GM18907 (cell line): ENCODE data around the gene CACNG3.
"Not testable (repeated sequence)": the region's sequence is repeated elsewhere in the genome, so short reads cannot be mapped to it uniquely, and the experiment has no call there.

Experiments used
- ATAC-seq: cut with Tn5 transposase; IDR thresholded peaks from one replicate; pipeline ENCODE4 v1.9.1; 2021; ENCODE audit warnings: mild to moderate bottlenecking, moderate library complexity; ENCODE audit not compliant: unreplicated experiment

Gene CACNG3

DNA sequence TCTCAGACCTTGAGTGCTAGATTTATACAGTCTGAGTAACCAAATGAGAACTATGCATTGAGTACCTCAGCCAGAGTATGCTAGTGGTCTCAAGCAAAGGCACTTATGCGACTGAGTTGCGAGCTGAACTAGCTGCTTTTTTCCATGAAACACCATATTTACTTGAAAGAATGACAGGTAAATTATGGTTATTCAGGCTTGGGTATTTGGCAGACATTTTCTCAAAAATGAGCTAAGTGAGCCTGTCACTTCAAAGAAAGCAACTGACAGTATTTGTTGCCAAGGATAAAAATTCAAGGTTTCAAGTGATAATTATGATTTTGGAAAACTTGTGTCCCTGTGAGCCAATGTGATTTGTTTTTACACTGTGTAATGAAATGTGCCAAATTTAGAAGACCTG, 19.3 kb downstream of the CACNG3 start:
- no peak for ATAC-seq

DNA sequence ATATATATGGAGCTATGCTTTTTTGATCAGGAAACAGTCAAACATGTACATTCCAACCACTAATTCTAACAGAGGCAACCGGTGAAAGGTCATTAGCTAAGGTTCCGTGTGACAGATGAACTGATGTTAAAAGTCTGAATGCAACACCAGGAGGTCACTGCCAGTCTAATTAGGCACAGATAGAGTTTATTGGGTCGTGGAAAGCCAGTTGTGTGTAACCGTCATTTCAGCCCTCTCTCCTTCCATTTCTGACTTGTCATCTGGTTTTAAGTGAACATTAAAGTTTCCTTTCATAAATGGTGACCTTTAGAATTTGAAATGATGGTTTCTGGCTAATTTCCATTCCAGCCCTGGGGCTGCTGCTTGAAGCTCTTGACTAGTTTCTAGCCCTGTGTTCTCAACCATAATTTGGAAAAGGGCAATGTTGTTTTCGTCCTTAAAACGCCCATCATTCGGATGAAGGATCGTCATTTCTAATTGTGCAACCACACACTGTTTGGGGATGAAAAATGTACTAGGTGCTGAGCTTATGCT, 23.9 kb downstream of the CACNG3 start:
- no peak for ATAC-seq

DNA sequence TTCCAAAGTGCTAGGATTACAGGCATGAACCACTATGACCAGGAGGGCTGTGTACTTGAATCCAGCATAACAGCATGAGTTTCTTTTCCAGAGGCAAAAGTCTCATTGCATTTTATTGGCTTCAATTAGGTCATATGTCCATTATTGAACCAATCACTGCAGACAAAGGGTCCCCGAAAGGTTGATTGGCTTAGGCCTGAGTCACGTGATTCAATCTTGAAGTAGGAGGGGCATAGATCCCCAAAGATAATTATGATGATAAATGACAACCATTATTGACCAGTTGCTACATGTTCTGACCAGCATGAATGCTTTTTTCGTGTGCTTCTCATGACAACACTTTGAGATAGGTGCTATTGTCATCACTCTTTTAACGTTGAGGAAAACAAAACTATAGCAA, 25.3 kb downstream of the CACNG3 start:
- no peak for ATAC-seq

DNA sequence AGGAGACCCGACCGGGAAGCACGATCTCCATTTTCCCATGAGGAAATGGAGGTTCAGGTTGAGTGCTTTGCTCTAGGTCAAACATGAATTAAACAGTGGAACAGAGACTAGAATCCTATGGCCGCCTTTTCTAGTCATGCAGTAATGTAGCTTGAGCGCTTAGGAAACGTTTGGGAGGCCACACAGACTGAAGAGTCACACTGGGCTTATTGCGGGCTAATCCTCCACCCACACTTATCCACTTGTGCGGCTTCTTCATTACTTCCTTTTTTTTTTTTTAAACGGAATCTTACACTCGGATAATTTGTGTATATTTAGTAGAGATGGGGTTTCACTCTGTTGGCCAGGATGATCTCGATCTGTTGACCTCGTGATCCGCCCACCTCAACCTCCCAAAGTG, 26.0 kb downstream of the CACNG3 start:
- no peak for ATAC-seq

GRCh38 chr16:24286741-24287405, 30.7 kb downstream of the CACNG3 start:
- no peak for ATAC-seq

GRCh38 chr16:24288516-24288915, 32.4 kb downstream of the CACNG3 start:
- no peak for ATAC-seq

DNA sequence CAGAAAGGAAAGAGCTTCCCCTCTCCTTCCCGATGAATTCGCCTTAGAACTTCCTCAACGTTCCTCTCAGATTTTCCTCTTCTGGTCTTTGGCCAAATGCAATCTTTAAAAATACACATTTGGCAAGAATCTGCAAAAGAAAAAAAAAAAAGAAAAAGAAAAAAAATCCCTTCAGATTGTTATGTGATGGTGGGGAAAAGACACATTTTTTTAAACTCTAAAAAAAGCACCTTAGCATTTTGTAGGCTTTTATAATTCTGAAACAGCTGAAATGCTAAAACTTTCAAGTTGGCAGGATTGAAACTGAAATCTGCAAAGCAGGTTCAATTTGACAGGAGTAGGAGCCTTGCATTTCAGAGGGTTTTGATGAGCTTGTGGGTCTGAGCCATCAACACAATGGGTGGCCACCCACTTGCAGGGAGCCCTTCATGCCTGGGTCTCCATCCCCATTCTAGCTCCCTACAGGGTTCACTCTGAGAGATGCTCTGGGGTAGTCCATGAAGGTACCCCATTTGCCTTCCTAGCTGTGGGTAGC, 33.1 kb downstream of the CACNG3 start:
- ATAC-seq = no peak

- ATAC-seq = no peak
Measured at GRCh38 chr16:24291932-24292331, 35.8 kb downstream of the CACNG3 start.

GRCh38 chr16:24294131-24294530, 38.0 kb downstream of the CACNG3 start:
- ATAC-seq = no peak

DNA sequence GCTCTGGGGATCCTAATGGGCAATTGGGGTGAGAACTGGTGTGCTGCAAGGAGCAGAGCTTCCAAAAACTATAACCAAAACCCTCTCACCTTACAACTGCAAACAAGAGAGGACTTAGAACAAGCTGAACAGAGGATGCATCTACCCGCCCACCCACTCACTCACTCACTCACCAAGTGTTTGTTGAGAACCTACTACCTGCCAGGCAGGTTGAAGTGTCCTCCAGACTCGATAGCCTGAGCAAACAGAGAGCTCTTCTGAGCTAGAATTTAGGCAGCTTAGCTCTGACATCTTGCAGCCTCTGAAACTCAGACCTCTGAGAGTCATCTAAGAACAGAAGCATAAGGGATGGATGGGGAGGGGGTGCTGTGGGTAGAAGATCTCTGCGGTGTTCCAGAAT, 41.2 kb downstream of the CACNG3 start:
- ATAC-seq = no peak

DNA sequence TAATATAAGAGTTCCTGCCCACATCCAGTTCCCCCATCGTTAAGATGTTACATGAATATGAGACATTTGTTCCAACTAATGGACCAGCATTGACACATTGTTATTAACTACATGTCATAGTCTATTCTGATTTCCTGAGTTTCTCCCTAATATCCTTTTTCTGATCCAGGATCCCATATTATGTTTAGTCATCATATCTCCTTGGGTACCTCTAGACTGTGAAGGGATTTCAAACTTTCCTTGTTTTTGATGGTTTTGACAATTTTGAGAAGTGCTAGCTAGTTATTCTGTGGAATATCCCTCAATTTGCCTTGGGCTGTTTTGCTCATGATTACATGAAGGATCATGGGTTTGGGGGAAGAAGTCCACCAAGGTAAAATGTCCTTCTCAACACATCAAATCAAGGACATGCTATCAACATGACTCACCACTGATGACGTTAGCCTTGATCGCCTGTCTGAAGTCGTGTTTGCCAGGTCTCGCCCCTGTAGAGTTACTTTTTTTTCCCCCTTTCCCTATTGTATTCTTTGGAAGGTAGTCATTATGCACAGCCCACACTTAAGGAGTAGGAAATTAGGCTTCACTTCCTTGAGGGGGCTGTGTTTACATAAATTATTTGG, 42.5 kb downstream of the CACNG3 start:
- ATAC-seq = no peak

DNA sequence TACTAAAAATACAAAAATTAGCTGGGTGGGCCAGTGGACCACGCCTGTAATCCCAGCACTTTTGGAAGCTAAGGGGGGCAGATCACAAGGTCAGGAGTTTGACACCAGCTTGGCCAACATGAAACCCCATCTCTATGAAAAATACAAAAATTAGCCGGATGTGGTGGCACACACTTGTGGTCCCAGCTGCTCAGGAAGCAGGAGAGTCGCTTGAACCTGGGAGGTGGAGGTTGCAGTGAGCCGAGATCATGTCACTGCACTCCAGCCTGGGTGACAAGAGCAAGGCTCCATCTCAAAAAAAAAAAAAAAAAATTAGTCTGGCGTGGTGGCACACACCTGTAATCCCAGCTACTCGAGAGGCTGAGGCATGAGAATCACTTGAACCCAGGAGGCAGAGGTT, 44.6 kb downstream of the CACNG3 start:
- ATAC-seq = not testable (repeated sequence)

- ATAC-seq = no peak
Measured at GRCh38 chr16:24302636-24303035, 46.5 kb downstream of the CACNG3 start.

GRCh38 chr16:24308200-24308599, 52.1 kb downstream of the CACNG3 start:
- ATAC-seq = no peak

DNA sequence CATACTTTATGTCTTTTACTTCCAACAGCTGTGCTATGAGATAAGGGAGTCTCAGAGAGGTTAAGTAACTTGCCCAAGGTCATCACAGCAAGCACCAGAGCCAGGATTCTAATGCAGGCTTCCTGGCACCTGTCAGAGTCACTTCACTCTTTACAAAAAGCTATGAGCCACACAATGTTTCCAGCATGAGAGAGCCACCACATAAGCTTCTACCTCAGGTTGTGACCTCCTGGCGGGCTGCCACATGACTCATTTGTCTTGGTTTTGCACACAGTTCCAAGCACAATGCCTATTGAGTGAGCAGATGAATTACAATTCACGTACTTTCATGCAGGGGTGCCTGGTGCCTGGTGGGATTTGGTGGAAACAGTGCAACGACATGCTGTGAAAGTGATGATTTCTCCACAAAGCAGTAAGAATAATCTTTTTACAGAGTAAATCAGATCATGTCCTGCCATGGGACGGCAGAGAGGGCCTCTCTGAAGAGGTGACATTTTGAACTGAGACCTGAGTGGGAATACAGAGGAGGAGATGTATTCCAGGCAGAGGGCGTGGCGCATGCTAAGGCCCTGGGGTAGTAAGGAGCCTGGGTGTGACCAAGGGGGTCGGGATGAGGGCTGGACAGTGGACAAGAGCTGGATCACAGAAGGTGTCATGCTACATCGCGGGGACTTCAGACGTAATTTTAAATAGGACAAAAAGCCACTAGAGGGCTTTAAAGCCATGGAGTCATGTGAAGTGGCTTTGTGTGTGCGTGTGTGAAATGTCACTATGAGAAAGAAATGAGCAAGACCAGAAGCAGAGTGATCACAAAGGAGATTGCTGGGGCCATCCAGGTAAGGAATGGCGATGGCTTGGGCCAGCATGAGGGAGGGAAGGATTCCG, 53.4 kb downstream of the CACNG3 start:
- ATAC-seq = no peak

DNA sequence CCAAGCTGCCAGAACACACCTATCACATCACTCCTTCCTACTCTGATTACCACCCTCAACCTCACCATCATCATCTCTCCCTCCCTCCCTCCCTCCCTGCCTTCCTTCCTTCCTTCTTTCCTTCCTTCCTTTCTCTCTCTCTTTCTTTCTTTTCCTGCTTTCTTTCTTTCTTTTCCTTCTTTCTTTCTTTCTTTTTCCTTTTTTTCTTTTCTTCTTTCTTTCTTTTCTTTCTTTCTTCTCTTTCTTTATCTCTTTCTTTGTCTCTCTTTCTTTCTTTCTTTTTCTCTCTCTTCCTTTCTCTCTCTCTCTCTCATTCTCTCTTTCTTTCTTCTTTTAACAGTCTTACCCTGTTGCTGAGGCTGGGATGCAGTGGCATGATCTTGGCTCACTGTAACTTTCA, 59.2 kb downstream of the CACNG3 start:
- no peak for ATAC-seq

GRCh38 chr16:24318680-24319079, 62.5 kb downstream of the CACNG3 start:
- ATAC-seq = no peak

GRCh38 chr16:24319126-24319814, 63.1 kb downstream of the CACNG3 start:
- no peak for ATAC-seq

- no peak for ATAC-seq
Measured at GRCh38 chr16:24322106-24322505, 66.0 kb downstream of the CACNG3 start.

GRCh38 chr16:24324421-24324820, 68.3 kb downstream of the CACNG3 start:
- ATAC-seq = no peak
